ENCODE results near the gene CCL11. TPM values are rescaled to one million over a fixed set of nuclear protein-coding genes. Genes with fewer than 3 reads are reported as not detected.

Gene CCL11
- total RNA-seq: 0.33 TPM
- polyA plus RNA-seq: 0.87 TPM
- long read RNA-seq, donor 1: 0 reads
- long read RNA-seq, donor 2: 0 reads
- long read RNA-seq, donor 3: 0 reads
- long read RNA-seq, donor 4, partial matches to known transcripts: 0 of 1 reads
- long read RNA-seq, donor 4, other reads (novel, unspliced or antisense): 0 of 1 reads
- long read RNA-seq, donor 5: 0 reads
- long read RNA-seq, donor 6: 0 reads
- long read RNA-seq, donor 7: 0 reads
- long read RNA-seq, donor 8: 0 reads
- long read RNA-seq, donor 9, partial matches to known transcripts: 0 of 1 reads
- long read RNA-seq, donor 9, other reads (novel, unspliced or antisense): 0 of 1 reads
- long read RNA-seq, donor 10: 0 reads

- Histone ChIP-seq H3K9me3 (ENCODE audit: control insufficient read depth in 2 of 2, insufficient read depth in 1 of 2, low read length in 1 of 2) (no peaks in the 10 kb centered on the region), H3K27ac (ENCODE audit: low read depth in 1 of 2, low read length in 1 of 2) (no peak within 1 kb of the TSS), H3K36me3 (ENCODE audit: control insufficient read depth in 2 of 2, insufficient read depth in 2 of 2, low read length in 1 of 2) (no peaks in the 10 kb centered on the region), H3K27me3 (ENCODE audit: control insufficient read depth in 2 of 2, insufficient read depth in 1 of 2, low read length in 1 of 2) (peaks cover 0 to 3% of the 10 kb centered on the region in 2 donors), H3K4me1 (ENCODE audit: control insufficient read depth in 2 of 2, insufficient read depth in 2 of 2, low read length in 2 of 2) (no peaks in the 10 kb centered on the region), H3K4me3 (ENCODE audit: low read length in 2 of 2) (no peak within 1 kb of the TSS)
- DNase-seq (ENCODE audit: low read depth in 6 of 9, low spot score in 9 of 9): no peak
- 95% methylated on average over 4 of the region's 4 CpGs for WGBS
These were observed at the start of gene CCL11 for GRCh38 chr17:34285286-34285792. CCL11 (plus strand) TSS chr17:34285742; CDS start chr17:34285809, 67 bp downstream.

GRCh38 chr17:34236281-34236892 lies 49.2 kb upstream of the CCL11 start:
- Histone ChIP-seq H3K36me3 (ENCODE audit: control insufficient read depth in 2 of 2, insufficient read depth in 2 of 2, low read length in 1 of 2) (no peaks in the 10 kb centered on the region), H3K4me1 (ENCODE audit: control insufficient read depth in 2 of 2, insufficient read depth in 2 of 2, low read length in 2 of 2) (peaks cover 5 to 28% of the 10 kb centered on the region in 2 donors), H3K9me3 (ENCODE audit: control insufficient read depth in 2 of 2, insufficient read depth in 1 of 2, low read length in 1 of 2) (no peaks in the 10 kb centered on the region), H3K4me3 (ENCODE audit: low read length in 2 of 2) (no peak overlapping the region), H3K27ac (ENCODE audit: low read depth in 1 of 2, low read length in 1 of 2) (peak overlapping the region in 1 of 2 donors; percentile 53), H3K27me3 (ENCODE audit: control insufficient read depth in 2 of 2, insufficient read depth in 1 of 2, low read length in 1 of 2) (no peaks in the 10 kb centered on the region)
- DNase-seq (ENCODE audit: low read depth in 6 of 9, low spot score in 9 of 9): no peak
- whole genome bisulfite sequencing: 66% methylated on average over 6 of the region's 6 CpGs

- Histone ChIP-seq H3K9me3 (ENCODE audit: control insufficient read depth in 2 of 2, insufficient read depth in 1 of 2, low read length in 1 of 2) (no peaks in the 10 kb centered on the region), H3K27ac (ENCODE audit: low read depth in 1 of 2, low read length in 1 of 2) (no peak overlapping the region), H3K27me3 (ENCODE audit: control insufficient read depth in 2 of 2, insufficient read depth in 1 of 2, low read length in 1 of 2) (no peaks in the 10 kb centered on the region), H3K4me1 (ENCODE audit: control insufficient read depth in 2 of 2, insufficient read depth in 2 of 2, low read length in 2 of 2) (peaks cover 5 to 28% of the 10 kb centered on the region in 2 donors), H3K4me3 (ENCODE audit: low read length in 2 of 2) (no peak overlapping the region), H3K36me3 (ENCODE audit: control insufficient read depth in 2 of 2, insufficient read depth in 2 of 2, low read length in 1 of 2) (no peaks in the 10 kb centered on the region)
- no peak for DNase-seq (ENCODE audit: low read depth in 6 of 9, low spot score in 9 of 9)
- WGBS: 96% methylated on average over 3 of the region's 3 CpGs
These were observed 48.1 kb upstream of the CCL11 start for GRCh38 chr17:34237458-34237857.

GRCh38 chr17:34241062-34241461 lies 44.5 kb upstream of the CCL11 start:
- Histone ChIP-seq H3K36me3 (ENCODE audit: control insufficient read depth in 2 of 2, insufficient read depth in 2 of 2, low read length in 1 of 2) (no peaks in the 10 kb centered on the region), H3K9me3 (ENCODE audit: control insufficient read depth in 2 of 2, insufficient read depth in 1 of 2, low read length in 1 of 2) (no peaks in the 10 kb centered on the region), H3K4me1 (ENCODE audit: control insufficient read depth in 2 of 2, insufficient read depth in 2 of 2, low read length in 2 of 2) (peaks cover 0 to 6% of the 10 kb centered on the region in 2 donors), H3K27ac (ENCODE audit: low read depth in 1 of 2, low read length in 1 of 2) (peak overlapping the region in 1 of 2 donors; percentile 52), H3K4me3 (ENCODE audit: low read length in 2 of 2) (no peak overlapping the region), H3K27me3 (ENCODE audit: control insufficient read depth in 2 of 2, insufficient read depth in 1 of 2, low read length in 1 of 2) (no peaks in the 10 kb centered on the region)
- 4% methylated on average over 4 of the region's 4 CpGs for WGBS
- DNase-seq (ENCODE audit: low read depth in 6 of 9, low spot score in 9 of 9): no peak

- 48% methylated on average over 8 of the region's 8 CpGs for WGBS
- Histone ChIP-seq H3K9me3 (ENCODE audit: control insufficient read depth in 2 of 2, insufficient read depth in 1 of 2, low read length in 1 of 2) (no peaks in the 10 kb centered on the region), H3K4me1 (ENCODE audit: control insufficient read depth in 2 of 2, insufficient read depth in 2 of 2, low read length in 2 of 2) (no peaks in the 10 kb centered on the region), H3K36me3 (ENCODE audit: control insufficient read depth in 2 of 2, insufficient read depth in 2 of 2, low read length in 1 of 2) (no peaks in the 10 kb centered on the region), H3K27ac (ENCODE audit: low read depth in 1 of 2, low read length in 1 of 2) (peak overlapping the region in 1 of 2 donors; percentile 53), H3K27me3 (ENCODE audit: control insufficient read depth in 2 of 2, insufficient read depth in 1 of 2, low read length in 1 of 2) (no peaks in the 10 kb centered on the region), H3K4me3 (ENCODE audit: low read length in 2 of 2) (no peak overlapping the region)
- no peak for DNase-seq (ENCODE audit: low read depth in 6 of 9, low spot score in 9 of 9)
These were observed 42.8 kb upstream of the CCL11 start for GRCh38 chr17:34242587-34243363.

GRCh38 chr17:34243364-34244320 lies 41.9 kb upstream of the CCL11 start:
- Histone ChIP-seq H3K27me3 (ENCODE audit: control insufficient read depth in 2 of 2, insufficient read depth in 1 of 2, low read length in 1 of 2) (no peaks in the 10 kb centered on the region), H3K36me3 (ENCODE audit: control insufficient read depth in 2 of 2, insufficient read depth in 2 of 2, low read length in 1 of 2) (no peaks in the 10 kb centered on the region), H3K4me3 (ENCODE audit: low read length in 2 of 2) (no peak overlapping the region), H3K27ac (ENCODE audit: low read depth in 1 of 2, low read length in 1 of 2) (peak overlapping the region in 1 of 2 donors; percentile 8), H3K9me3 (ENCODE audit: control insufficient read depth in 2 of 2, insufficient read depth in 1 of 2, low read length in 1 of 2) (no peaks in the 10 kb centered on the region), H3K4me1 (ENCODE audit: control insufficient read depth in 2 of 2, insufficient read depth in 2 of 2, low read length in 2 of 2) (no peaks in the 10 kb centered on the region)
- WGBS: 93% methylated on average over 7 of the region's 7 CpGs
- no peak for DNase-seq (ENCODE audit: low read depth in 6 of 9, low spot score in 9 of 9)

- H3K36me3 ChIP-seq (ENCODE audit: control insufficient read depth in 2 of 2, insufficient read depth in 2 of 2, low read length in 1 of 2): no peaks in the 10 kb centered on the region
- H3K4me3 ChIP-seq (ENCODE audit: low read length in 2 of 2): no peak overlapping the region
- H3K27me3 ChIP-seq (ENCODE audit: control insufficient read depth in 2 of 2, insufficient read depth in 1 of 2, low read length in 1 of 2): no peaks in the 10 kb centered on the region
- 94% methylated on average over 6 of the region's 6 CpGs for WGBS
- no peak overlapping the region for H3K27ac ChIP-seq (ENCODE audit: low read depth in 1 of 2, low read length in 1 of 2)
- DNase-seq (ENCODE audit: low read depth in 6 of 9, low spot score in 9 of 9): no peak
- H3K9me3 ChIP-seq (ENCODE audit: control insufficient read depth in 2 of 2, insufficient read depth in 1 of 2, low read length in 1 of 2): no peaks in the 10 kb centered on the region
- H3K4me1 ChIP-seq (ENCODE audit: control insufficient read depth in 2 of 2, insufficient read depth in 2 of 2, low read length in 2 of 2): no peaks in the 10 kb centered on the region
These were observed 40.1 kb upstream of the CCL11 start for GRCh38 chr17:34245351-34245905.

GRCh38 chr17:34246446-34246845 lies 39.1 kb upstream of the CCL11 start:
- H3K9me3 ChIP-seq (ENCODE audit: control insufficient read depth in 2 of 2, insufficient read depth in 1 of 2, low read length in 1 of 2): no peaks in the 10 kb centered on the region
- H3K4me1 ChIP-seq (ENCODE audit: control insufficient read depth in 2 of 2, insufficient read depth in 2 of 2, low read length in 2 of 2): no peaks in the 10 kb centered on the region
- no peak overlapping the region for H3K4me3 ChIP-seq (ENCODE audit: low read length in 2 of 2)
- H3K27ac ChIP-seq (ENCODE audit: low read depth in 1 of 2, low read length in 1 of 2): no peak overlapping the region
- H3K36me3 ChIP-seq (ENCODE audit: control insufficient read depth in 2 of 2, insufficient read depth in 2 of 2, low read length in 1 of 2): no peaks in the 10 kb centered on the region
- no peak for DNase-seq (ENCODE audit: low read depth in 6 of 9, low spot score in 9 of 9)
- no peaks in the 10 kb centered on the region for H3K27me3 ChIP-seq (ENCODE audit: control insufficient read depth in 2 of 2, insufficient read depth in 1 of 2, low read length in 1 of 2)
- 87% methylated on average over 1 of the region's 1 CpG for WGBS
